Liver (tissue), 9 donors: ENCODE measurements around the gene INTS6L. TPM values are rescaled to one million over a fixed set of nuclear protein-coding genes. Genes with fewer than 3 reads are reported as not detected.

ENCODE experiments used
- DNase-seq: peaks from one replicate; pipeline ENCODE4 v3.0.0-alpha.2; 2017; ENCODE audit warnings: low spot score
- H3K27ac ChIP-seq, 2 donors: one replicate each; pipeline ENCODE4 v1.7.0; 2013; ENCODE audit warnings: inconsistent platforms in 2 of 2, low read length in 2 of 2, control low read depth in 1 of 2, low read depth in 1 of 2, mild to moderate bottlenecking in 1 of 2
- H3K27me3 ChIP-seq, 4 donors: one replicate each; pipeline versions ENCODE4 v1.6.1 to v1.7.0; 2013; ENCODE audit warnings: low read length in 3 of 4, inconsistent platforms in 1 of 4, mild to moderate bottlenecking in 1 of 4, moderate library complexity in 1 of 4; ENCODE audit not compliant: control insufficient read depth in 4 of 4, insufficient read depth in 4 of 4
- H3K36me3 ChIP-seq, 4 donors: one replicate each; pipeline versions ENCODE4 v1.6.1 to v1.7.0; 2013; ENCODE audit warnings: low read length in 3 of 4, mild to moderate bottlenecking in 3 of 4, low read depth in 1 of 4, moderate library complexity in 1 of 4; ENCODE audit not compliant: control insufficient read depth in 4 of 4, insufficient read depth in 3 of 4
- H3K4me1 ChIP-seq, 4 donors: one replicate each; pipeline versions ENCODE4 v1.6.1 to v1.7.0; 2013; ENCODE audit warnings: low read length in 3 of 4, mild to moderate bottlenecking in 3 of 4, moderate library complexity in 1 of 4; ENCODE audit not compliant: control insufficient read depth in 4 of 4, insufficient read depth in 4 of 4
- H3K4me3 ChIP-seq, 3 donors: one replicate each; pipeline versions ENCODE4 v1.6.1 to v1.7.0; 2013; ENCODE audit warnings: low read length in 3 of 3, control low read depth in 1 of 3, low read depth in 1 of 3, mild to moderate bottlenecking in 1 of 3
- H3K9ac ChIP-seq, 2 donors: one replicate each; pipeline ENCODE4 v1.7.0; 2013; ENCODE audit warnings: low read length in 2 of 2, mild to moderate bottlenecking in 2 of 2, moderate library complexity in 2 of 2, control low read depth in 1 of 2, low read depth in 1 of 2
- H3K9me3 ChIP-seq, 4 donors: one replicate each; pipeline versions ENCODE4 v1.6.1 to v1.7.0; 2013; ENCODE audit warnings: low read length in 3 of 4; ENCODE audit not compliant: control insufficient read depth in 4 of 4
- EGR1 ChIP-seq, 2 donors: IDR thresholded peaks; 2 replicates each; pipeline ENCODE4 v1.6.1; 2016 to 2018; ENCODE audit warnings: antibody characterized with exemption in 2 of 2, low read depth in 2 of 2
- GABPA ChIP-seq, 2 donors: IDR thresholded peaks in 1 of 2; conservative IDR thresholded peaks in 1 of 2; 2 replicates each; pipeline ENCODE4 v1.6.1; 2016; ENCODE audit warnings: antibody characterized with exemption in 2 of 2, mild to moderate bottlenecking in 1 of 2, moderate library complexity in 1 of 2
- HNF4A ChIP-seq, 2 donors: conservative IDR thresholded peaks; 2 replicates each; pipeline ENCODE4 v1.6.1; 2016; ENCODE audit warnings: antibody characterized with exemption in 2 of 2, mild to moderate bottlenecking in 2 of 2
- MAX ChIP-seq: IDR thresholded peaks from 2 replicates; pipeline ENCODE4 v1.6.1; 2016; ENCODE audit warnings: antibody characterized with exemption
- RAD21 ChIP-seq, 2 donors: IDR thresholded peaks; 2 replicates each; pipeline ENCODE4 v1.6.1; 2016; ENCODE audit warnings: antibody characterized with exemption in 2 of 2, mild to moderate bottlenecking in 2 of 2
- RXRA ChIP-seq, 2 donors: IDR thresholded peaks; 2 replicates each; pipeline ENCODE4 v1.6.1; 2017 to 2018; ENCODE audit warnings: antibody characterized with exemption in 2 of 2, mild to moderate bottlenecking in 1 of 2
- TAF1 ChIP-seq: conservative IDR thresholded peaks from 2 replicates; pipeline ENCODE4 v1.6.1; 2016; ENCODE audit warnings: antibody characterized with exemption, mild to moderate bottlenecking
- YY1 ChIP-seq: IDR thresholded peaks from 2 replicates; pipeline ENCODE4 v1.6.1; 2016; ENCODE audit warnings: antibody characterized with exemption, mild to moderate bottlenecking
- WGBS: extraction: QIAGEN DNeasy Blood & Tissue Kit; methylation state at CpG from one replicate; pipeline ENCODE4 v1.1.7; 2013; 5-methylcytosine and 5-hydroxymethylcytosine counted together
- polyA plus RNA-seq, 2 donors: library from polyadenylated mRNA; stranded (reverse) in 1 of 2; unstranded in 1 of 2; fragments of 200-250 nt in 1 of 2; fragments of >200 nt in 1 of 2; fragmentation: Nextera tagmentation in 1 of 2; extraction: Ambion mirVana in 1 of 2; gene quantifications; one replicate each; pipeline versions ENCODE4 v1.2.1 to v1.2.3, GENCODE V29; 2013 to 2015
- total RNA-seq, 2 donors: library from RNA; depleted of rRNA; stranded (reverse); fragments of >200 nt; gene quantifications; one replicate each; pipeline ENCODE4 v1.2.3, GENCODE V29; 2014
- TF ChIP-seq, protein P1 (sequence below): IDR thresholded peaks from 2 replicates; pipeline ENCODE4 v1.6.1; 2016; ENCODE audit warnings: antibody characterized with exemption
- TF ChIP-seq, protein P2 (sequence below): fragments of 150-350 bp; IDR thresholded peaks from 2 replicates; pipeline ENCODE4 v1.5.1; 2017; ENCODE audit warnings: improper control_type of control experiment, low read depth, low read length; ENCODE audit not compliant: missing input control
- TF ChIP-seq, protein P3 (sequence below): IDR thresholded peaks from 2 replicates; pipeline ENCODE4 v1.6.1; 2016; ENCODE audit warnings: antibody characterized with exemption
- donor health status: healthy.
- donor health status: healthy.
- donor health status: healthy.
- donor health status: healthy.
- donor health status: healthy.

The INTS6L gene
- total and polyA plus RNA-seq, 4 donors, result 0.49 to 8.2 (median 1.2) TPM

DNA sequence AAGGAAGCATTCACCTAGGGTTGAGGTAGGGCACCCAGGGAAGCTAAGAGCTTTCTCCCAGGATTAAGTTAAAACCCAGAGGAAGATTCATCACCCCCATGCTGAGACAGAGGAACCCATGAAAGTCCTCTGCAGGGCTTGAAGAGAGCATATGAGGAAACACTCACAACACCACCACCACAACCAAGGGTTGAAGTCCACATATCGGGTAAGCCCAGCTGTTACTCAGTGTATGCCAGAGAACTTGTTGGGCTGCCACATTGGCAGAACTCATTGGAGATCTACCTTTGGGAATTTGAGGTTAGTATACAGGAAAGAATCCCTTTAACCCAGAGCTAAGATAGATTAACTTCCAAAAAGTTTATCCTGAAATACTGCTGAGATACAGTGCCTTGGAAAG, 75.1 kb downstream of the INTS6L start:
- no peak overlapping the region for H3K9ac ChIP-seq
- H3K36me3 ChIP-seq, result no peaks in the 10 kb centered on the region
- 39% methylated on average over 1 of the region's 1 CpG for WGBS
- H3K4me1 ChIP-seq, result no peaks in the 10 kb centered on the region
- H3K27me3 ChIP-seq, result peaks cover 0 to 2% (median 0%) of the 10 kb centered on the region in 4 donors
- no peak overlapping the region for H3K27ac ChIP-seq
- no peak for TF ChIP-seq MAX
- TF ChIP-seq, protein P1, sequence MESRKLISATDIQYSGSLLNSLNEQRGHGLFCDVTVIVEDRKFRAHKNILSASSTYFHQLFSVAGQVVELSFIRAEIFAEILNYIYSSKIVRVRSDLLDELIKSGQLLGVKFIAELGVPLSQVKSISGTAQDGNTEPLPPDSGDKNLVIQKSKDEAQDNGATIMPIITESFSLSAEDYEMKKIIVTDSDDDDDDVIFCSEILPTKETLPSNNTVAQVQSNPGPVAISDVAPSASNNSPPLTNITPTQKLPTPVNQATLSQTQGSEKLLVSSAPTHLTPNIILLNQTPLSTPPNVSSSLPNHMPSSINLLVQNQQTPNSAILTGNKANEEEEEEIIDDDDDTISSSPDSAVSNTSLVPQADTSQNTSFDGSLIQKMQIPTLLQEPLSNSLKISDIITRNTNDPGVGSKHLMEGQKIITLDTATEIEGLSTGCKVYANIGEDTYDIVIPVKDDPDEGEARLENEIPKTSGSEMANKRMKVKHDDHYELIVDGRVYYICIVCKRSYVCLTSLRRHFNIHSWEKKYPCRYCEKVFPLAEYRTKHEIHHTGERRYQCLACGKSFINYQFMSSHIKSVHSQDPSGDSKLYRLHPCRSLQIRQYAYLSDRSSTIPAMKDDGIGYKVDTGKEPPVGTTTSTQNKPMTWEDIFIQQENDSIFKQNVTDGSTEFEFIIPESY, result no peak
- no peak for TF ChIP-seq YY1
- no peak for TF ChIP-seq TAF1
- TF ChIP-seq HNF4A (conservative IDR thresholded peaks at IDR 0.05), result no peak
- TF ChIP-seq RAD21 (IDR thresholded peaks at IDR 0.05), result no peak
- no peak for TF ChIP-seq GABPA (IDR thresholded peaks at IDR 0.05 in 1 of 2, conservative IDR thresholded peaks at IDR 0.05 in 1 of 2)
- TF ChIP-seq, protein P2, sequence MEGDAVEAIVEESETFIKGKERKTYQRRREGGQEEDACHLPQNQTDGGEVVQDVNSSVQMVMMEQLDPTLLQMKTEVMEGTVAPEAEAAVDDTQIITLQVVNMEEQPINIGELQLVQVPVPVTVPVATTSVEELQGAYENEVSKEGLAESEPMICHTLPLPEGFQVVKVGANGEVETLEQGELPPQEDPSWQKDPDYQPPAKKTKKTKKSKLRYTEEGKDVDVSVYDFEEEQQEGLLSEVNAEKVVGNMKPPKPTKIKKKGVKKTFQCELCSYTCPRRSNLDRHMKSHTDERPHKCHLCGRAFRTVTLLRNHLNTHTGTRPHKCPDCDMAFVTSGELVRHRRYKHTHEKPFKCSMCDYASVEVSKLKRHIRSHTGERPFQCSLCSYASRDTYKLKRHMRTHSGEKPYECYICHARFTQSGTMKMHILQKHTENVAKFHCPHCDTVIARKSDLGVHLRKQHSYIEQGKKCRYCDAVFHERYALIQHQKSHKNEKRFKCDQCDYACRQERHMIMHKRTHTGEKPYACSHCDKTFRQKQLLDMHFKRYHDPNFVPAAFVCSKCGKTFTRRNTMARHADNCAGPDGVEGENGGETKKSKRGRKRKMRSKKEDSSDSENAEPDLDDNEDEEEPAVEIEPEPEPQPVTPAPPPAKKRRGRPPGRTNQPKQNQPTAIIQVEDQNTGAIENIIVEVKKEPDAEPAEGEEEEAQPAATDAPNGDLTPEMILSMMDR, result no peak
- TF ChIP-seq RXRA (IDR thresholded peaks at IDR 0.05), result no peak
- no peak for TF ChIP-seq EGR1 (IDR thresholded peaks at IDR 0.05; ENCODE audit: low read depth in 2 of 2)
- TF ChIP-seq, protein P3, sequence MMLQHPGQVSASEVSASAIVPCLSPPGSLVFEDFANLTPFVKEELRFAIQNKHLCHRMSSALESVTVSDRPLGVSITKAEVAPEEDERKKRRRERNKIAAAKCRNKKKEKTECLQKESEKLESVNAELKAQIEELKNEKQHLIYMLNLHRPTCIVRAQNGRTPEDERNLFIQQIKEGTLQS, result no peak
- no peak for DNase-seq
- H3K9me3 ChIP-seq, result no peaks in the 10 kb centered on the region
- no peak overlapping the region for H3K4me3 ChIP-seq

GRCh38 chrX:135596495-135596894, 76.0 kb downstream of the INTS6L start:
- no peaks in the 10 kb centered on the region for H3K4me1 ChIP-seq
- no peaks in the 10 kb centered on the region for H3K9me3 ChIP-seq
- no peak overlapping the region for H3K4me3 ChIP-seq
- no peaks in the 10 kb centered on the region for H3K36me3 ChIP-seq
- 64% methylated on average over 18 of the region's 18 CpGs for WGBS
- H3K9ac ChIP-seq, result no peak overlapping the region
- TF ChIP-seq, protein P2, result peak; percentile 11
- TF ChIP-seq MAX, result no peak
- peak; percentile 37 to 60 for TF ChIP-seq RAD21 (IDR thresholded peaks at IDR 0.05)
- no peak overlapping the region for H3K27ac ChIP-seq
- peak; percentile 45 for DNase-seq
- H3K27me3 ChIP-seq, result peaks cover 0 to 2% (median 0%) of the 10 kb centered on the region in 4 donors
